A549 (cell line): ENCODE data around the gene OTUD3. TPM values are rescaled to one million over a fixed set of nuclear protein-coding genes. Genes with fewer than 3 reads are reported as not detected.

Experiments used
- ATAC-seq, 2 experiments: fragments of 200-7000 bp in 1 of 2; fragments of >200 bp in 1 of 2; cut with Nextera tagmentation in 1 of 2; cut with Tn5 transposase in 1 of 2; 3 replicates each; pipeline versions ENCODE4 v1.8.0 to v1.9.1; 2018 to 2020; ENCODE audit warnings: mild to moderate bottlenecking in 1 of 2, moderate library complexity in 1 of 2
- CTCF ChIA-PET: fragments of 300-600 bp; sonication (Branson Sonifier 250); formaldehyde crosslinking; extraction: SDS; loops from one replicate; lab custom pipeline; 2021; ENCODE audit warnings: antibody characterized with exemption, inconsistent platforms; lab: Yijun Ruan, JAX
- POLR2A ChIA-PET: fragments of 350-600 bp; formaldehyde crosslinking; extraction: SDS; loops from one replicate; lab custom pipeline; 2021; ENCODE audit warnings: antibody characterized with exemption, inconsistent platforms; lab: Yijun Ruan, JAX
- DNase-seq, 2 experiments: peaks; one replicate each; pipeline versions ENCODE4 v3.0.0 to v3.0.0-alpha.2; 2011 to 2016; ENCODE audit warnings: low read depth in 1 of 2, low spot score in 1 of 2
- FAIRE-seq: peaks from 2 replicates; lab custom pipeline; 2011; peaks lifted over from hg19 to GRCh38; lab: Jason Lieb, UNC
- H3K27ac ChIP-seq, 2 experiments: fragments of >200 bp; sonication (Bioruptor Twin); formaldehyde crosslinking; 3 replicates each; pipeline ENCODE4 v1.5.1; 2016 to 2017
- H3K4me1 ChIP-seq: fragments of >200 bp; sonication (Bioruptor Twin); formaldehyde crosslinking; 3 replicates; pipeline ENCODE4 v1.6.1; 2016
- H3K4me2 ChIP-seq: fragments of >200 bp; sonication (Bioruptor Twin); formaldehyde crosslinking; 3 replicates; pipeline ENCODE4 v1.6.1; 2016
- H3K4me3 ChIP-seq: fragments of >200 bp; sonication (Bioruptor Twin); formaldehyde crosslinking; 3 replicates; pipeline ENCODE4 v1.5.1; 2016
- H3K9me3 ChIP-seq: fragments of >200 bp; sonication (Bioruptor Twin); formaldehyde crosslinking; 3 replicates; pipeline ENCODE4 v1.6.1; 2016
- FOSB ChIP-seq: fragments of 250-450 bp; sonication (Bioruptor Pico); IDR thresholded peaks from 2 replicates; pipeline ENCODE4 v1.5.0; 2020; ENCODE audit warnings: mild to moderate bottlenecking, moderate library complexity
- GATA3 ChIP-seq: IDR thresholded peaks from 2 replicates; pipeline ENCODE4 v1.6.1; 2012; ENCODE audit warnings: borderline replicate concordance
- HDAC2 ChIP-seq: fragments of 200-600 bp; sonication (generic); IDR thresholded peaks from 2 replicates; pipeline ENCODE4 v1.6.1; 2016
- HEYL ChIP-seq: fragments of 250-450 bp; sonication (Bioruptor Pico); IDR thresholded peaks from 2 replicates; pipeline ENCODE4 v1.8.0; 2021; ENCODE audit warnings: mild to moderate bottlenecking, moderate library complexity
- JUN ChIP-seq, 2 experiments: fragments of >200 bp; sonication (Bioruptor Twin); formaldehyde crosslinking; IDR thresholded peaks; 2 replicates in 1 of 2; 3 replicates in 1 of 2; pipeline ENCODE4 v1.6.1; 2016 to 2017
- MYC ChIP-seq: IDR thresholded peaks from 2 replicates; pipeline ENCODE4 v1.6.1; 2012; ENCODE audit warnings: mild to moderate bottlenecking, inconsistent platforms, low read length, improper control_type of control experiment, borderline replicate concordance
- NR3C1 ChIP-seq: fragments of >200 bp; sonication (Bioruptor Twin); formaldehyde crosslinking; IDR thresholded peaks from 3 replicates; pipeline ENCODE4 v1.6.1; 2017
- PHF8 ChIP-seq: fragments of 200-600 bp; sonication (generic); IDR thresholded peaks from 2 replicates; pipeline ENCODE4 v1.6.1; 2016; ENCODE audit warnings: low read depth, mild to moderate bottlenecking, antibody characterized with exemption, moderate library complexity, borderline replicate concordance
- POLR2A ChIP-seq: IDR thresholded peaks from 2 replicates; pipeline ENCODE4 v1.6.1; 2012; ENCODE audit warnings: mild to moderate bottlenecking, low read length
- RAD21 ChIP-seq, 2 experiments: fragments of >200 bp in 1 of 2; sonication (Bioruptor Twin) in 1 of 2; formaldehyde crosslinking in 1 of 2; IDR thresholded peaks in 1 of 2; conservative IDR thresholded peaks in 1 of 2; 2 replicates in 1 of 2; 3 replicates in 1 of 2; pipeline ENCODE4 v1.6.1; 2012 to 2018; ENCODE audit warnings: inconsistent platforms in 1 of 2
- RFX5 ChIP-seq: fragments of 450-650 bp; IDR thresholded peaks from 2 replicates; pipeline ENCODE4 v1.7.1; 2014; ENCODE audit warnings: antibody characterized with exemption, mild to moderate bottlenecking, moderate library complexity
- SMC3 ChIP-seq: fragments of >200 bp; sonication (Bioruptor Twin); formaldehyde crosslinking; IDR thresholded peaks from 3 replicates; pipeline ENCODE4 v1.6.1; 2018; ENCODE audit warnings: inconsistent platforms
- WGBS: methylation state at CpG from one replicate; pipeline ENCODE4 v1.1.6; 2017; ENCODE audit errors: missing lambda C conversion rate; 5-methylcytosine and 5-hydroxymethylcytosine counted together
- polyA minus RNA-seq: library from RNA; depleted of rRNA, polyadenylated mRNA; stranded (reverse); fragments of >200 nt; gene quantifications from 2 replicates; pipeline ENCODE4 v1.2.3, GENCODE V29; 2011; rRNA and poly(A)+ RNA removed
- polyA plus RNA-seq, 4 experiments: library from polyadenylated mRNA; depleted of rRNA in 3 of 4; stranded (reverse); fragments of >200 nt; fragmentation: RNase III in 1 of 4; extraction: RNeasy Plus Mini Kit Qiagen cat#74134 plus additional on column Dnase treatment in 1 of 4; gene quantifications; 2 replicates in 3 of 4; 3 replicates in 1 of 4; pipeline ENCODE4 v1.2.3, GENCODE V29; 2011 to 2017
- TF ChIP-seq, protein P1 (sequence below): fragments of >200 bp; sonication (Bioruptor Twin); formaldehyde crosslinking; IDR thresholded peaks from 3 replicates; pipeline ENCODE4 v1.5.1; 2016
- TF ChIP-seq, protein P2 (sequence below): IDR thresholded peaks from 2 replicates; pipeline ENCODE4 v1.6.1; 2012; ENCODE audit warnings: low read depth, borderline replicate concordance
- TF ChIP-seq, protein P3 (sequence below): fragments of >200 bp; sonication (Bioruptor Twin); formaldehyde crosslinking; IDR thresholded peaks from 3 replicates; pipeline ENCODE4 v1.6.1; 2016
- TF ChIP-seq, protein P4 (sequence below): fragments of 450-650 bp; IDR thresholded peaks from 2 replicates; pipeline ENCODE4 v1.6.1; 2014; ENCODE audit warnings: antibody characterized with exemption
- TF ChIP-seq, protein P5 (sequence below): IDR thresholded peaks from 2 replicates; pipeline ENCODE4 v1.6.1; 2012

Gene OTUD3, protein sequence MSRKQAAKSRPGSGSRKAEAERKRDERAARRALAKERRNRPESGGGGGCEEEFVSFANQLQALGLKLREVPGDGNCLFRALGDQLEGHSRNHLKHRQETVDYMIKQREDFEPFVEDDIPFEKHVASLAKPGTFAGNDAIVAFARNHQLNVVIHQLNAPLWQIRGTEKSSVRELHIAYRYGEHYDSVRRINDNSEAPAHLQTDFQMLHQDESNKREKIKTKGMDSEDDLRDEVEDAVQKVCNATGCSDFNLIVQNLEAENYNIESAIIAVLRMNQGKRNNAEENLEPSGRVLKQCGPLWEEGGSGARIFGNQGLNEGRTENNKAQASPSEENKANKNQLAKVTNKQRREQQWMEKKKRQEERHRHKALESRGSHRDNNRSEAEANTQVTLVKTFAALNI
- polyA plus RNA-seq (2011; rRNA removed) (4.5 and 4.9 TPM in 2 replicates), polyA plus RNA-seq (2017; fragmentation: RNase III; extraction: RNeasy Plus Mini Kit Qiagen cat#74134 plus additional on column Dnase treatment) (3.1 to 3.6 TPM (median 3.5 TPM) in 3 replicates), polyA minus RNA-seq (2.9 and 4.7 TPM in 2 replicates)
- 1.3 and 1.5 TPM in 2 replicates for polyA plus RNA-seq (2012; cell fraction: cytosol; rRNA removed)
- polyA plus RNA-seq (2012; cell fraction: nucleus; rRNA removed), result 3.3 and 5.5 TPM in 2 replicates

DNA sequence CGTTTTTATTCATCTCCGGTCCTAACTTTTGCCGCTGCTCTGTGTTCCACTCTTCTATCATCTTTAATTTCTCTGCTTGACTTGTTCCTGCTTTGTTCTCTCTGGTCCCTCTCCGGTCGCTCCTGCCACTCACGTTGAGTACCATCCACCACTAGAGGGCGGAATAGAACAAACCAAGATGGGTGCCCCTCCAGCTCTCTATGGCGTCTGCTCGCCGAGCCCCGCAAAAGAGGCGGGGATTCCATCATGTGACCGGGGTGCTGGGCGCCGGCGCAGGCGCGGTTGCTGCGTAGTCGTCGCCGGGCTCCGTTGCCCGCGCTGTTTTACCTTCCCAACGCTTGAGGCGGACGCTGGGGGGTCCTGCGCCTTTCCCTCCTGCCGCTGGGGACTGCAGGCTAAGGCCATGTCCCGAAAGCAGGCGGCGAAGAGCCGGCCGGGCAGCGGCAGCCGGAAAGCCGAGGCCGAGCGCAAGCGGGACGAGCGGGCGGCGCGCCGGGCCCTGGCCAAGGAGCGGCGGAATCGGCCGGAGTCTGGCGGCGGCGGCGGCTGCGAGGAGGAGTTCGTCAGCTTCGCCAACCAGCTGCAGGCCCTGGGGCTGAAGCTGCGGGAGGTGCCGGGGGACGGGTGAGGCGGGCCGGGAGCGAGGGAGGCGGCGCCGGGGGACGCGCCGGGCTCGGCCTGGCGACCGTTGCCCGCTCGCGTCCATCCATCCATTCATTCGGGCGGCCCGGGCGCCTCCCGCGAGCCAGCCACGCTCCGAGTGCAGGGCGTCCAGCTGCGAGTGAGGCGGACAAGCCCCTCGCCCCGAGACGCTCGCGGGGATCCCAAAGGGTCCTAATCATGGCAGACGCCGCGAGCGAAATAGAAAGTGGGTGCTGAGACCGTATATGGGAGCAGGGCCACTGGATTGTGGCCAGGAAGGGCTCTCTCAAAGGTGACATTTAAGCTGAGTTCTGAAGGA lies at the start of gene OTUD3:
TSS of gene OTUD3 (plus strand) at position 285 of the 961 bp plus-strand sequence. CDS start at position 404, 119 bp downstream.
- peak; percentile 98 to 99 for ATAC-seq
- POLR2A ChIA-PET, result interaction anchor here (0.9 kb wide), 2 partner anchors 10 to 12 kb away, joined by 4 to 10 read pairs; no protein-coding TSS in a partner anchor
- Histone ChIP-seq H3K27ac (peak within 1 kb of the TSS; percentile 83 to 100), H3K9me3 (no peaks in the 10 kb centered on the region), H3K4me2 (peak within 1 kb of the TSS; percentile 98), H3K4me3 (peak within 1 kb of the TSS; percentile 80), H3K4me1 (peaks cover 11% of the 10 kb centered on the region; the same call in 2 of the 3 replicates)
- CTCF ChIA-PET, result interaction anchor here (0.8 to 4.6 kb wide), 14 partner anchors 10 to 271 kb away, joined by 3 to 27 read pairs (median 4); no protein-coding TSS in a partner anchor
- FAIRE-seq, result no peak
- TF ChIP-seq RAD21 (conservative IDR thresholded peaks at IDR 0.05 in 1 of 2, IDR thresholded peaks at IDR 0.05 in 1 of 2), result peak; percentile 39 to 48; a peak in 4 of 5 replicates
- TF ChIP-seq, protein P1, sequence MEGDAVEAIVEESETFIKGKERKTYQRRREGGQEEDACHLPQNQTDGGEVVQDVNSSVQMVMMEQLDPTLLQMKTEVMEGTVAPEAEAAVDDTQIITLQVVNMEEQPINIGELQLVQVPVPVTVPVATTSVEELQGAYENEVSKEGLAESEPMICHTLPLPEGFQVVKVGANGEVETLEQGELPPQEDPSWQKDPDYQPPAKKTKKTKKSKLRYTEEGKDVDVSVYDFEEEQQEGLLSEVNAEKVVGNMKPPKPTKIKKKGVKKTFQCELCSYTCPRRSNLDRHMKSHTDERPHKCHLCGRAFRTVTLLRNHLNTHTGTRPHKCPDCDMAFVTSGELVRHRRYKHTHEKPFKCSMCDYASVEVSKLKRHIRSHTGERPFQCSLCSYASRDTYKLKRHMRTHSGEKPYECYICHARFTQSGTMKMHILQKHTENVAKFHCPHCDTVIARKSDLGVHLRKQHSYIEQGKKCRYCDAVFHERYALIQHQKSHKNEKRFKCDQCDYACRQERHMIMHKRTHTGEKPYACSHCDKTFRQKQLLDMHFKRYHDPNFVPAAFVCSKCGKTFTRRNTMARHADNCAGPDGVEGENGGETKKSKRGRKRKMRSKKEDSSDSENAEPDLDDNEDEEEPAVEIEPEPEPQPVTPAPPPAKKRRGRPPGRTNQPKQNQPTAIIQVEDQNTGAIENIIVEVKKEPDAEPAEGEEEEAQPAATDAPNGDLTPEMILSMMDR, result peak; percentile 59
- TF ChIP-seq, protein P2, sequence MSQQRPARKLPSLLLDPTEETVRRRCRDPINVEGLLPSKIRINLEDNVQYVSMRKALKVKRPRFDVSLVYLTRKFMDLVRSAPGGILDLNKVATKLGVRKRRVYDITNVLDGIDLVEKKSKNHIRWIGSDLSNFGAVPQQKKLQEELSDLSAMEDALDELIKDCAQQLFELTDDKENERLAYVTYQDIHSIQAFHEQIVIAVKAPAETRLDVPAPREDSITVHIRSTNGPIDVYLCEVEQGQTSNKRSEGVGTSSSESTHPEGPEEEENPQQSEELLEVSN, result peak; percentile 70
- TF ChIP-seq JUN (IDR thresholded peaks at IDR 0.05), result peak in 1 of 2 experiments; percentile 58; a peak in 1 of 5 replicates
- no peak for TF ChIP-seq NR3C1
- TF ChIP-seq PHF8, result peak; percentile 62
- TF ChIP-seq POLR2A, result peak; percentile 78
- TF ChIP-seq, protein P3, sequence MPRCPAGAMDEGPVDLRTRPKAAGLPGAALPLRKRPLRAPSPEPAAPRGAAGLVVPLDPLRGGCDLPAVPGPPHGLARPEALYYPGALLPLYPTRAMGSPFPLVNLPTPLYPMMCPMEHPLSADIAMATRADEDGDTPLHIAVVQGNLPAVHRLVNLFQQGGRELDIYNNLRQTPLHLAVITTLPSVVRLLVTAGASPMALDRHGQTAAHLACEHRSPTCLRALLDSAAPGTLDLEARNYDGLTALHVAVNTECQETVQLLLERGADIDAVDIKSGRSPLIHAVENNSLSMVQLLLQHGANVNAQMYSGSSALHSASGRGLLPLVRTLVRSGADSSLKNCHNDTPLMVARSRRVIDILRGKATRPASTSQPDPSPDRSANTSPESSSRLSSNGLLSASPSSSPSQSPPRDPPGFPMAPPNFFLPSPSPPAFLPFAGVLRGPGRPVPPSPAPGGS, result 0 out of 3 replicates have a peak, but pooled peaks have one; percentile 53
- TF ChIP-seq MYC, result no peak
- TF ChIP-seq SMC3, result peak; percentile 30; the same call in 1 of the 3 replicates
- no peak for TF ChIP-seq HDAC2
- TF ChIP-seq, protein P4, sequence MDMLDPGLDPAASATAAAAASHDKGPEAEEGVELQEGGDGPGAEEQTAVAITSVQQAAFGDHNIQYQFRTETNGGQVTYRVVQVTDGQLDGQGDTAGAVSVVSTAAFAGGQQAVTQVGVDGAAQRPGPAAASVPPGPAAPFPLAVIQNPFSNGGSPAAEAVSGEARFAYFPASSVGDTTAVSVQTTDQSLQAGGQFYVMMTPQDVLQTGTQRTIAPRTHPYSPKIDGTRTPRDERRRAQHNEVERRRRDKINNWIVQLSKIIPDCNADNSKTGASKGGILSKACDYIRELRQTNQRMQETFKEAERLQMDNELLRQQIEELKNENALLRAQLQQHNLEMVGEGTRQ, result peak; percentile 93
- TF ChIP-seq, protein P5, sequence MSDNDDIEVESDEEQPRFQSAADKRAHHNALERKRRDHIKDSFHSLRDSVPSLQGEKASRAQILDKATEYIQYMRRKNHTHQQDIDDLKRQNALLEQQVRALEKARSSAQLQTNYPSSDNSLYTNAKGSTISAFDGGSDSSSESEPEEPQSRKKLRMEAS, result peak; percentile 57
- TF ChIP-seq RFX5, result no peak
- no peak for TF ChIP-seq HEYL (CRISPR knock-in tag)
- TF ChIP-seq GATA3, result no peak
- no peak for TF ChIP-seq FOSB (CRISPR knock-in tag)
- DNase-seq, result peak; percentile 88 to 94
- WGBS, result 3% methylated on average over 8 of the region's 97 CpGs
